Fibroblast of lung (primary cell): ENCODE data around the gene ANKRD13A. TPM values are rescaled to one million over a fixed set of nuclear protein-coding genes. Genes with fewer than 3 reads are reported as not detected.
"Not testable (repeated sequence)": the region's sequence is repeated elsewhere in the genome, so short reads cannot be mapped to it uniquely, and the experiment has no call there.

Source experiments
- DNase-seq, 2 donors: peaks; one replicate each; pipeline versions ENCODE4 v3.0.0 to v3.0.0-alpha.2; 2010; ENCODE audit warnings: low read depth in 2 of 2
- H2AFZ ChIP-seq: 2 replicates; pipeline ENCODE4 v1.5.1; 2012; ENCODE audit warnings: low read length, control low read depth, inconsistent platforms
- H3K27ac ChIP-seq: 2 replicates; pipeline ENCODE4 v1.5.1; 2011; ENCODE audit warnings: low read length, control low read depth; ENCODE audit not compliant: insufficient read depth
- H3K27me3 ChIP-seq: 2 replicates; pipeline ENCODE4 v1.5.1; 2011; ENCODE audit warnings: mild to moderate bottlenecking, low read length; ENCODE audit not compliant: control insufficient read depth, insufficient read depth
- H3K36me3 ChIP-seq: 2 replicates; pipeline ENCODE4 v1.5.1; 2011; ENCODE audit warnings: low read length; ENCODE audit not compliant: control insufficient read depth, insufficient read depth
- H3K4me1 ChIP-seq: 2 replicates; pipeline ENCODE4 v1.5.1; 2011; ENCODE audit warnings: low read length; ENCODE audit not compliant: control insufficient read depth, insufficient read depth; ENCODE audit errors: extremely low read depth
- H3K4me2 ChIP-seq: 2 replicates; pipeline ENCODE4 v1.5.1; 2011; ENCODE audit warnings: low read length, control low read depth; ENCODE audit not compliant: insufficient read depth; ENCODE audit errors: extremely low read depth
- H3K4me3 ChIP-seq, 4 experiments: fragments of 200-600 bp in 1 of 4; sonication (generic) in 1 of 4; replicated peaks in 1 of 4; 2 replicates each; pipeline ENCODE4 v1.5.1; 2011 to 2016; ENCODE audit warnings: low read length in 4 of 4, low read depth in 3 of 4, mild to moderate bottlenecking in 3 of 4, control low read depth in 2 of 4, inconsistent platforms in 1 of 4, mixed read lengths in 1 of 4; ENCODE audit not compliant: insufficient read depth in 1 of 4; ENCODE audit errors: control extremely low read depth in 1 of 4
- H3K79me2 ChIP-seq: 2 replicates; pipeline ENCODE4 v1.5.1; 2012; ENCODE audit warnings: mild to moderate bottlenecking, low read length, inconsistent platforms; ENCODE audit not compliant: control insufficient read depth, insufficient read depth
- H3K9ac ChIP-seq: 2 replicates; pipeline ENCODE4 v1.5.1; 2011; ENCODE audit warnings: mild to moderate bottlenecking, low read length, control low read depth; ENCODE audit not compliant: insufficient read depth
- H3K9me3 ChIP-seq: 2 replicates; pipeline ENCODE4 v1.5.1; 2012; ENCODE audit warnings: low read depth, low read length; ENCODE audit not compliant: control insufficient read depth, insufficient read depth
- H4K20me1 ChIP-seq: 2 replicates; pipeline ENCODE4 v1.5.1; 2011; ENCODE audit warnings: low read length; ENCODE audit not compliant: control insufficient read depth, insufficient read depth; ENCODE audit errors: extremely low read depth
- EZH2 ChIP-seq: IDR thresholded peaks from 2 replicates; pipeline ENCODE4 v1.5.1; 2012; ENCODE audit warnings: low read length, control low read depth, mild to moderate bottlenecking; ENCODE audit errors: missing control alignments
- polyA plus RNA-seq, 2 donors: library from polyadenylated mRNA; depleted of rRNA in 1 of 2; stranded (reverse) in 1 of 2; unstranded in 1 of 2; fragments of >200 nt; gene quantifications; 2 replicates each; pipeline ENCODE4 v1.2.1, GENCODE V29; 2011 to 2012; ENCODE audit warnings: missing spikeins in 1 of 2
- total RNA-seq: library from RNA; depleted of rRNA; stranded (reverse); fragments of >200 nt; gene quantifications from 2 replicates; pipeline ENCODE4 v1.2.1, GENCODE V29; 2014
- TF ChIP-seq, protein P1 (sequence below), 2 donors: IDR thresholded peaks in 1 of 2; conservative IDR thresholded peaks in 1 of 2; 1 replicate in 1 of 2; 2 replicates in 1 of 2; pipeline ENCODE4 v1.5.1; 2011 to 2012; ENCODE audit warnings: low read length in 2 of 2, control low read depth in 1 of 2, inconsistent platforms in 1 of 2, low read depth in 1 of 2, mild to moderate bottlenecking in 1 of 2

Gene ANKRD13A
- total and polyA plus RNA-seq, 2 donors (not counting 1 experiment from before 2014, with no cell fraction given), result 168 to 340 TPM

DNA sequence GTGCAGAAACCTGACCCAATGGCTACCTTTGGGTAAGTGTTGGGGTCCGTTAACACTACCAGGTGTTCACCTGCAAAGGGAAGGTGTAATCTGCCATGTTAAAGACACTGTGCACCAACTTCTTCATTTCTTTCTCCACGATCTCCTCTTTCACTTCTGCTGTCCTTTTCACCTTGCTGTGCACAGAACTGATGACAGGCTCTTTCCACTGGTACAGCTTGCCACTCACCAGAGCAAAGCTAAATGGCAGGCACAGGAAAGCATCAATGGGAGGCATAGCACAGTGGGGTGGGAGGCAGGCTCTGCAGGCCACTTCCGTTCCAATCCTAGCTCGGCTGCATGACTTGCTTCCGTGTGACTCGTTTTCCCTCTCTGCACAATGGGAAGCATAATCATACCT lies 51.7 kb downstream of the ANKRD13A start:
- Histone ChIP-seq H3K9ac (no peak overlapping the region), H3K36me3 (no peaks in the 10 kb centered on the region), H2AFZ (no peak overlapping the region), H3K27me3 (no peaks in the 10 kb centered on the region), H3K4me1 (peaks cover 2% of the 10 kb centered on the region), H3K4me3 (no peak overlapping the region), H3K79me2 (peaks cover 21% of the 10 kb centered on the region), H3K4me2 (no peak overlapping the region), H4K20me1 (no peaks in the 10 kb centered on the region), H3K27ac (no peak overlapping the region), H3K9me3 (no peaks in the 10 kb centered on the region)
- no peak for DNase-seq
- TF ChIP-seq, protein P1, sequence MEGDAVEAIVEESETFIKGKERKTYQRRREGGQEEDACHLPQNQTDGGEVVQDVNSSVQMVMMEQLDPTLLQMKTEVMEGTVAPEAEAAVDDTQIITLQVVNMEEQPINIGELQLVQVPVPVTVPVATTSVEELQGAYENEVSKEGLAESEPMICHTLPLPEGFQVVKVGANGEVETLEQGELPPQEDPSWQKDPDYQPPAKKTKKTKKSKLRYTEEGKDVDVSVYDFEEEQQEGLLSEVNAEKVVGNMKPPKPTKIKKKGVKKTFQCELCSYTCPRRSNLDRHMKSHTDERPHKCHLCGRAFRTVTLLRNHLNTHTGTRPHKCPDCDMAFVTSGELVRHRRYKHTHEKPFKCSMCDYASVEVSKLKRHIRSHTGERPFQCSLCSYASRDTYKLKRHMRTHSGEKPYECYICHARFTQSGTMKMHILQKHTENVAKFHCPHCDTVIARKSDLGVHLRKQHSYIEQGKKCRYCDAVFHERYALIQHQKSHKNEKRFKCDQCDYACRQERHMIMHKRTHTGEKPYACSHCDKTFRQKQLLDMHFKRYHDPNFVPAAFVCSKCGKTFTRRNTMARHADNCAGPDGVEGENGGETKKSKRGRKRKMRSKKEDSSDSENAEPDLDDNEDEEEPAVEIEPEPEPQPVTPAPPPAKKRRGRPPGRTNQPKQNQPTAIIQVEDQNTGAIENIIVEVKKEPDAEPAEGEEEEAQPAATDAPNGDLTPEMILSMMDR (conservative IDR thresholded peaks at IDR 0.05 in 1 of 2, IDR thresholded peaks at IDR 0.05 in 1 of 2; ENCODE audit: low read depth in 1 of 2, low read length in 2 of 2), result no peak
- no peak for TF ChIP-seq EZH2

GRCh38 chr12:110055375-110056352 lies 56.4 kb downstream of the ANKRD13A start:
- H3K36me3 ChIP-seq, H3K4me3 ChIP-seq, H3K9me3 ChIP-seq, H3K79me2 ChIP-seq, H3K27me3 ChIP-seq, H3K9ac ChIP-seq, H3K4me2 ChIP-seq, H2AFZ ChIP-seq, H4K20me1 ChIP-seq: not testable (repeated sequence)
- peak overlapping the region; percentile 59 for H3K27ac ChIP-seq
- H3K4me1 ChIP-seq, result peaks cover 14% of the 10 kb centered on the region
- peak; percentile 92 to 97 for DNase-seq

GRCh38 chr12:110056643-110057042 lies 57.4 kb downstream of the ANKRD13A start:
- H3K4me3 ChIP-seq, H3K79me2 ChIP-seq, H3K36me3 ChIP-seq, H3K9me3 ChIP-seq, H3K27me3 ChIP-seq, H2AFZ ChIP-seq, H3K9ac ChIP-seq, H4K20me1 ChIP-seq, H3K27ac ChIP-seq, H3K4me2 ChIP-seq: not testable (repeated sequence)
- peaks cover 14% of the 10 kb centered on the region for H3K4me1 ChIP-seq
- DNase-seq, result peak in 1 of 2 donors; percentile 44
